B cell (primary cell): ENCODE data around the gene ATXN2. TPM values are rescaled to one million over a fixed set of nuclear protein-coding genes. Genes with fewer than 3 reads are reported as not detected.
A peak's percentile ranks its signal among the peaks of the same experiment; 100 is the strongest.

Source experiments
- ATAC-seq: fragments of 200-7000 bp; cut with Tn5 transposase; one replicate; pipeline ENCODE4 v1.10.0; 2021; ENCODE audit warnings: low read depth, mild to moderate bottlenecking, moderate number of reproducible peaks, moderate library complexity
- CTCF ChIA-PET: fragments of 350-600 bp; sonication (Branson Sonifier 250); formaldehyde crosslinking; loops from one replicate; lab custom pipeline; 2021; ENCODE audit warnings: antibody characterized with exemption, inconsistent platforms; lab: Charles Lee
- POLR2A ChIA-PET: fragments of 350-600 bp; sonication (Branson Sonifier 250); formaldehyde crosslinking; loops from one replicate; lab custom pipeline; 2021; ENCODE audit warnings: antibody characterized with exemption; lab: Charles Lee
- DNase-seq: peaks from one replicate; pipeline ENCODE4 v3.0.0; 2013
- H2AFZ ChIP-seq: 2 replicates; pipeline ENCODE4 v1.6.1; 2012; ENCODE audit warnings: mild to moderate bottlenecking, low read depth, low read length; ENCODE audit not compliant: insufficient read depth, poor library complexity, severe bottlenecking
- H3K27ac ChIP-seq, 2 donors: 1 replicate in 1 of 2; 2 replicates in 1 of 2; pipeline ENCODE4 v1.5.1; 2012 to 2013; ENCODE audit warnings: low read length in 2 of 2, mild to moderate bottlenecking in 2 of 2, moderate library complexity in 1 of 2
- H3K27me3 ChIP-seq, 4 experiments: fragments of 200-600 bp in 1 of 4; sonication (generic) in 1 of 4; replicated peaks in 1 of 4; 1 replicate in 2 of 4; 2 replicates in 2 of 4; pipeline versions ENCODE4 v1.6.1 to v1.7.0; 2013 to 2016; ENCODE audit warnings: low read length in 3 of 4, mild to moderate bottlenecking in 2 of 4, mixed read lengths in 1 of 4, moderate library complexity in 1 of 4; ENCODE audit not compliant: insufficient read depth in 4 of 4, control insufficient read depth in 3 of 4; ENCODE audit errors: control extremely low read depth in 1 of 4
- H3K36me3 ChIP-seq, 2 experiments: replicated peaks in 1 of 2; 1 replicate in 1 of 2; 2 replicates in 1 of 2; pipeline versions ENCODE4 v1.6.1 to v1.7.1; 2013; ENCODE audit warnings: low read length in 1 of 2; ENCODE audit not compliant: insufficient read depth in 2 of 2, control insufficient read depth in 1 of 2; ENCODE audit errors: control extremely low read depth in 1 of 2, extremely low read depth in 1 of 2
- H3K4me1 ChIP-seq, 2 donors: fragments of 200-600 bp in 1 of 2; sonication (generic) in 1 of 2; 1 replicate in 1 of 2; 2 replicates in 1 of 2; pipeline versions ENCODE4 v1.5.1 to v1.6.1; 2013 to 2017; ENCODE audit warnings: low read length in 2 of 2; ENCODE audit not compliant: control insufficient read depth in 2 of 2, insufficient read depth in 2 of 2
- H3K4me2 ChIP-seq: replicated peaks from 2 replicates; pipeline ENCODE3; 2012; ENCODE audit warnings: mild to moderate bottlenecking, low read depth, low read length; ENCODE audit not compliant: poor library complexity, severe bottlenecking
- H3K4me3 ChIP-seq, 5 experiments: fragments of 200-600 bp in 1 of 5; sonication (generic) in 1 of 5; 1 replicate in 3 of 5; 2 replicates in 2 of 5; pipeline versions ENCODE4 v1.5.1 to v1.7.0; 2011 to 2016; ENCODE audit warnings: low read length in 4 of 5, mild to moderate bottlenecking in 4 of 5, low read depth in 2 of 5, control low read depth in 1 of 5, moderate library complexity in 1 of 5; ENCODE audit not compliant: insufficient read depth in 1 of 5; ENCODE audit errors: control extremely low read depth in 1 of 5, extremely low read depth in 1 of 5
- H3K79me2 ChIP-seq: fragments of 200-600 bp; sonication (generic); one replicate; pipeline ENCODE4 v1.6.0; 2016; ENCODE audit warnings: low read length; ENCODE audit not compliant: control insufficient read depth, insufficient read depth
- H3K9ac ChIP-seq: fragments of 200-600 bp; sonication (generic); 2 replicates; pipeline ENCODE4 v1.6.1; 2017; ENCODE audit warnings: mild to moderate bottlenecking, low read length, moderate library complexity
- H3K9me3 ChIP-seq, 3 donors: one replicate each; pipeline versions ENCODE4 v1.6.1 to v1.7.1; 2013; ENCODE audit warnings: low read length in 2 of 3; ENCODE audit not compliant: control insufficient read depth in 2 of 3, insufficient read depth in 1 of 3; ENCODE audit errors: control extremely low read depth in 1 of 3
- H4K20me1 ChIP-seq: 2 replicates; pipeline ENCODE4 v1.6.0; 2012; ENCODE audit warnings: mild to moderate bottlenecking, low read length; ENCODE audit not compliant: insufficient read depth, control insufficient read depth, poor library complexity, severe bottlenecking
- H3K27ac Mint-ChIP-seq: one replicate; pipeline ENCODE4 v1.8.0; 2021; ENCODE audit warnings: mixed read lengths
- H3K27me3 Mint-ChIP-seq: one replicate; pipeline ENCODE4 v1.8.0; 2021; ENCODE audit warnings: mixed read lengths
- H3K4me1 Mint-ChIP-seq: one replicate; pipeline ENCODE4 v1.8.0; 2021; ENCODE audit warnings: mixed read lengths
- H3K4me3 Mint-ChIP-seq: one replicate; pipeline ENCODE4 v1.8.0; 2021; ENCODE audit warnings: mixed read lengths
- H3K9me3 Mint-ChIP-seq: one replicate; pipeline ENCODE4 v1.8.0; 2022; ENCODE audit warnings: mixed read lengths; ENCODE audit not compliant: insufficient read depth
- CTCF ChIP-seq: fragments of 200-600 bp; IDR thresholded peaks from one replicate; pipeline ENCODE4 v1.8.0; 2022; ENCODE audit warnings: antibody characterized with exemption, mild to moderate bottlenecking
- EZH2 ChIP-seq: IDR thresholded peaks from 2 replicates; pipeline ENCODE4 v1.6.1; 2012; ENCODE audit warnings: borderline replicate concordance, low read depth, mild to moderate bottlenecking, moderate library complexity, low read length; ENCODE audit not compliant: insufficient read depth, poor library complexity, severe bottlenecking
- WGBS: methylation state at CpG from one replicate; pipeline ENCODE4 v1.1.5; 2013; ENCODE audit warnings: missing lambda C conversion rate; ENCODE audit not compliant: insufficient coverage; 5-methylcytosine and 5-hydroxymethylcytosine counted together
- intact Hi-C: fragments of 100-400 bp; cut with micrococcal nuclease; formaldehyde crosslinking; loops from one replicate; pipeline ENCODE4 v1.10.0; 2022
- polyA plus RNA-seq: library from polyadenylated mRNA; depleted of rRNA; stranded (reverse); fragments of >200 nt; gene quantifications from 2 replicates; pipeline ENCODE4 v1.2.3, GENCODE V29; 2012
- total RNA-seq, 2 donors: library from RNA; stranded (reverse); fragments of 120-200 nt in 1 of 2; gene quantifications; 1 replicate in 1 of 2; 2 replicates in 1 of 2; pipeline versions ENCODE4 v1.2.3 to v1.2.4, GENCODE V29; 2013 to 2022

The ATXN2 gene
- total and polyA plus RNA-seq, 2 donors (not counting 1 experiment from before 2014, with no cell fraction given), result 28.2 to 83.8 TPM

DNA sequence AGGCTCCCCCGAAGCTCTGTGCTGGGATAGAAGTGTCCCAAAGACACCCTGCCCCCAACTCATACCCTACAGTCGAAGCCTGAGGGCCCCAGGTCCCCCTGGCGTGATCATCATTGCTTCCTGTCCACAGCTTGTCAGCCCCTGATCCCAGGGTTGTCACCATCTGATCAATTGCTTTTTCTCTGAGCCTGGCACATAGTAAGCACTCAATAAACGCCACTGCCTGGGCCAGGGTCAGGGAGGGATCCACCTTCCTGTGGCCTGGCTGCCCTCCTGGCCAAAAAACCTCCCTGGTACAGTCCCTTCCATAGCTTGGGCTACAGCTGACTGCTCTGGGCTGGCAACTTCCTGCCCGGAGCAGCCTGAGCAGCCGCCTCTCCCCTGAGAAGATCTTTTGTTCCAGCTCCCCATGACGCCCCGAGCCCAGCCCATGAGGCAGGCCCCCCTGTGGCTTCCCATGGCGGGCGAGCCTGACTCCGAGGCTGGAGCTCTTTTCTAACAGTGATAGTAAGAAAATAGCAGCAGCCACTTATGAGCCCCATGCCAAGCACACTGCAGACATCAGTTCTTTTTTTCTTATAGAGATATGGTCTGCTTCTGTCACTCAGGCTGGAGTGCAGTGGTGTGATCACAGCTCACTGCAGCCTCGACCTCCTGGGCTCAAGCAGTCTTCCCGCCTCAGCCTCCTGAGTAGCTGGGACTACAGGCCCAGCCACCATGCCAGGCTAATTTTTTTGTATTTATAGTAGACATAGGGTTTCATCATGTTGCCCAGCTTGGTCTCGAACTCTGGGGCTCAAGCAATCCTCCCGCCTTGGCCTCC, 186.9 kb downstream of the ATXN2 start:
- no peak for ATAC-seq
- no peak overlapping the region for H3K4me3 ChIP-seq

More for the DNA sequence above, 186.9 kb downstream of the ATXN2 start:
- H3K4me1 ChIP-seq, result peaks cover 63 to 72% of the 10 kb centered on the region in 2 donors
- Mint-ChIP-seq H3K27me3 (no peaks in the 10 kb centered on the region), H3K9me3 (no peaks in the 10 kb centered on the region), H3K4me1 (peaks cover 82% of the 10 kb centered on the region), H3K27ac (peak overlapping the region; percentile 92), H3K4me3 (peak overlapping the region; percentile 67)
- POLR2A ChIA-PET, result interaction anchor here (6.9 kb wide), 1 partner anchor 23 kb away, joined by 36 read pairs; no protein-coding TSS in a partner anchor
- H3K4me2 ChIP-seq, result peak overlapping the region; percentile 95
- no peak overlapping the region for H2AFZ ChIP-seq
- peaks cover 98% of the 10 kb centered on the region for H3K79me2 ChIP-seq
- no peak overlapping the region for H3K9ac ChIP-seq
- peaks cover 4 to 16% of the 10 kb centered on the region in 2 experiments for H3K36me3 ChIP-seq
- TF ChIP-seq CTCF (no peak), EZH2 (no peak)
- intact Hi-C loops, result no loop called here
- no peaks in the 10 kb centered on the region for H3K9me3 ChIP-seq
- H3K27ac ChIP-seq, result peak overlapping the region; percentile 54 to 97
- DNase-seq, result no peak
- CTCF ChIA-PET, result interaction anchor here (0.8 to 22.7 kb wide), 5 partner anchors 9 to 118 kb away, joined by 3 to 1472 read pairs (median 6); no protein-coding TSS in a partner anchor
- H3K27me3 ChIP-seq, result no peaks in the 10 kb centered on the region
- 26% methylated on average over 11 of the region's 15 CpGs for WGBS
- H4K20me1 ChIP-seq, result peaks cover 83% of the 10 kb centered on the region
